Islet precursor cell (in vitro differentiated cells): Measurements from ENCODE around the gene CYP2J2.
"Not testable (repeated sequence)": the region's sequence is repeated elsewhere in the genome, so short reads cannot be mapped to it uniquely, and the experiment has no call there.

Source experiments
- DNase-seq: peaks from one replicate; pipeline ENCODE4 v3.0.0-alpha.2; 2018

Gene CYP2J2

GRCh38 chr1:59926381-59927123, at the start of gene CYP2J2:
TSS of gene CYP2J2 (minus strand) at chr1:59926773. CDS start at chr1:59926746, 27 bp downstream.
- peak; percentile 85 for DNase-seq

GRCh38 chr1:59973719-59974118, 47.1 kb upstream of the CYP2J2 start:
- no peak for DNase-seq

GRCh38 chr1:59972216-59972927, 45.8 kb upstream of the CYP2J2 start:
- DNase-seq = no peak

DNA sequence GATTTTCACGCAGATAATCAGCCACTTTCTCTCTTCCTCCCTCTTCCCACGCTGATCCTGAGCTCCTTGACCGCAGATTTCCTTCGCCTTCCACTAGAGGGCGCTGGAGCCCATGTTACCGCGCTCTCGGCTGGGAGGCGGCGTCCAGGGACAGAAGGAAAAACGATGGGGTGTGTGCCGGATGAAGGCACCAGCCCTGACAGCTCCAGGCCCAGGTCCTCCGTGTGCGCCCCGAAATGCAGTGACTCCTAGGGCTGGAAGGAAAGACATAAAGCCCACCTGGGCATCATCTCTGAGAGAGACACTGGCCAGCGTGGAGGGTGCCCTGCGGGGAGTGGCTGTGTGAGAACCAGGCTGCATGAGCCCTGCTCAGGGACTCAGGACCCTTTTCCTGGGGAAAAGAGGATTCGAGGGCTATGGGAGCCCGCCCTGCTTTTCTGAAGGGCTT, 44.9 kb upstream of the CYP2J2 start:
- DNase-seq = peak; percentile 87

DNA sequence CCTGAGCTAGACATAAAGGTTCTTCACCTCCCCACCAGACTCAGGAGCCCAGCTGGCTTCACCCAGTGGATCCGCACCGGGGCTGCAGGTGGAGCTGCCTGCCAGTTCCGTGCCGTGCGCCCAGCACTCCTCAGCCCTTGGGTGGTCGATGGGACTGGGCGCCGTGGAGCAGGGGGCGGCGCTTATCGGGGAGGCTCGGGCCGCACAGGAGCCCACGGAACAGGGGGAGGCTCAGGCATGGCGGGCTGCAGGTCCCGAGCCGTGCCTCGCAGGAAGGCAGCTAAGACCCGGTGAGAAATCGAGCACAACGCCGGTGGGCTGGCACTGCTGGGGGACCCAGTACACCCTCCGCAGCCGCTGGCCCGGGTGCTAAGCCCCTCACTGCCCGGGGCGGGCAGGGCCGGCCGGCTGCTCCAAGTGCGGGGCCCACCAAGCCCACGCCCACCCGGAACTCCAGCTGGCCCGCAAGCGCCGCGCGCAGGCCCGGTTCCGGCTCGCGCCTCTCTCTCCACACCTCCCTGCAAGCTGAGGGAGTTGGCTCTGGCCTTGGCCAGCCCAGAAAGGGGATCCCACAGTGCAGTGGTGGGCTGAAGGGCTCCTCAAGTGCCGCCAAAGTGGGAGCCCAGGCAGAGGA, 43.1 kb upstream of the CYP2J2 start:
- not testable (repeated sequence) for DNase-seq

- DNase-seq = not testable (repeated sequence)
Observed at GRCh38 chr1:59968746-59969145, 42.2 kb upstream of the CYP2J2 start.

DNA sequence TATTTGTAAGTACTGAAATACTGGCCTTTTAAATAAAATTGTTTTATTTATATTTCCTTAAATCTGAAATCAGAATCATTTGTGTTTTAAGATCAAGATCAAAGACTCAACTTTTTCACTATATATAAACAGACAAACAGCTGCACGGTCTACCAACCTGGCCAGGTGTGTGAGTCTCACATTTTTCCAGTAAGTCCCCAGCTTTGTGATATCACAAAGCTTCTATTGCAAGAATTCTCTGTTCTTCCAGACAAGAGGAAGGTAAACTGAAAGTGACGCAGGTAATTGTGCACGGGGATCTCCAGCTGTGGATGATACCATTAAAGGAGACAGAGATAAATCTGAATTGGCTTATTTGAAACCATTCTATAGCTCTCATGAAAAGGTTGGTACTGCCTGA, 41.2 kb upstream of the CYP2J2 start:
- DNase-seq = no peak

GRCh38 chr1:59967141-59967697, 40.6 kb upstream of the CYP2J2 start:
- DNase-seq = peak; percentile 83

DNA sequence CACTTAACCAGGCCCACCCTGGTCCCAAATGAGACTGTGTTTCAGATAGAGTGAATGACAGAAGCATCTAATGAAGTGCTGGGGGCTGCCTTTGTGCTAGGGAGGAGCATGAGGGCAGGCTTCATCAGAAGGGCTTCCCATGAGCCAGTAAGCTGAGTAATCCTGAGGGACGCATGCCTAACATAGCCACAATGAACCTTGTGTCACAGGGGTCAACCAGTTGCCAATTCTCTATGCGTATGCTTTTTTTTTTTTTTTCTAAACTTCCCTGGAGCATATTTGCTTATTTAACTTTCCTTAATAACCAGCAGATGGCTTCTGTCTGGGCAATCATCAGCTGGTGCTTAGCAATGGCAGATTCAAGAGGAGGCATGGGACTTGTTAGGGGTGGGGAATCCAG, 25.5 kb upstream of the CYP2J2 start:
- no peak for DNase-seq

GRCh38 chr1:59949648-59950047, 23.1 kb upstream of the CYP2J2 start:
- no peak for DNase-seq

DNA sequence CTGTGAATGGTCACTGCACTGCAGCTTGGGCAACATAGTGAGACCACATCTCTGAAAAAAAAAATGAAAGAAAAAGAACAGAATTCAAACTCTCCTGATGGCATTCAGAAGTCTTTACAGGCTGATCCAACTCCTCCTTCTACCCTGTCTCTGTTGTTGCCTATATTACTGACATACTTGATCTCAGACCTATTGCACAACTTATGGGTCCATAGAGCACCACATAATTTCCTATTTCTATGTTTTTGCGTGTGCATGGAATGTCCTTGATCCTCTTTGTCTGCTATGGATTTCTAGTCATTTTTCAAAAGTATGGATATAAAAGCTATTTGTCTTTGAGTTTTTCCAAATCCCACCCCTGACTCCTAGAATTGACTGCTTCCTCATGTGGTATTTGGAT, 22.4 kb upstream of the CYP2J2 start:
- DNase-seq = no peak

- peak; percentile 76 for DNase-seq
Observed at GRCh38 chr1:59947047-59947938, 20.7 kb upstream of the CYP2J2 start.

GRCh38 chr1:59945790-59946189, 19.2 kb upstream of the CYP2J2 start:
- DNase-seq = no peak

- DNase-seq = no peak
Observed at GRCh38 chr1:59939393-59939792, 12.8 kb upstream of the CYP2J2 start.

GRCh38 chr1:59937636-59938210, 11.2 kb upstream of the CYP2J2 start:
- DNase-seq = no peak

- no peak for DNase-seq
Observed at GRCh38 chr1:59936358-59936821, 9.8 kb upstream of the CYP2J2 start.

- no peak for DNase-seq
Observed at GRCh38 chr1:59928996-59929395, 2.4 kb upstream of the CYP2J2 start.

DNA sequence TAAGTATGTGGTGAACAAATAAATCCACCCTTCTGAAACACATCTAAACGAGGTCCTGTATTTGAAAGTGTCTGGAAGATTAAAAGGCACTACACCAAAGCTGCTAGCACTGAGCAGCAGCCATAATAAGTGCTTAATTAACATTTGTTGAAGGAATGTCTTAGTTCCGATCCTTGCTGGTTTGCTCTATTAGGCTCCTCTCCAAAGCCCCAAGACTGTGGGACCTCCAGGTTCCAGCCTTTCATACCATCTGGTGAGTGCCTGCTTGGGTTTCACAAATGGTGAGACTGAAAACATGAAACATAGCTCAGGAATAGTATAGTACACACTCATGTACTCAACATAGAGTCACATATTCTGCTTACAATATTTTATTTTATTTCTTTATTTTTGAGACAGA, 640 bp upstream of the CYP2J2 start:
- no peak for DNase-seq

DNA sequence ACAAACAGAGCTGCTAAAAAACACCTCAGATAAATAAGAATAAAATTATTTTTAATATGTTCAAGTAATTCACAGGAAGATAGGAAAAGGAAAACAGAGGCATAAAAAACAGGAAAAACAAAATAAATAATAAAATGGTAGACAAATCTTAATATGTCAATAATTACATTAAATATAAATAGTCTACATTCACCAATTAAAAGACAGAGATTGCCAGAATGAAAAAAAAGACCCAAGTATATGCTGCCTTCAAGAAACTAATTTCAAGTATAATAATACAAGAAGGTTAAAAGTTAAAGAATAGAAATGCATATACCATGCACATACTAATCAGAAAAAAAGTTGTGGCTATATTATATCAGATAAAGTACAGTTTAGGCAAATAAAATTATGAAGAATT, 1.9 kb downstream of the CYP2J2 start:
- no peak for DNase-seq

- not testable (repeated sequence) for DNase-seq
Observed at GRCh38 chr1:59921258-59921899, 5.2 kb downstream of the CYP2J2 start.

GRCh38 chr1:59919746-59920145, 6.8 kb downstream of the CYP2J2 start:
- DNase-seq = no peak
